GM18511 (cell line): ENCODE data around the gene CIROP.
"Not testable (repeated sequence)": the region's sequence is repeated elsewhere in the genome, so short reads cannot be mapped to it uniquely, and the experiment has no call there.

Experiments used
- ATAC-seq: cut with Tn5 transposase; IDR thresholded peaks from one replicate; pipeline ENCODE4 v1.9.1; 2021; ENCODE audit warnings: mild to moderate bottlenecking, moderate library complexity; ENCODE audit not compliant: unreplicated experiment

CIROP gene

DNA sequence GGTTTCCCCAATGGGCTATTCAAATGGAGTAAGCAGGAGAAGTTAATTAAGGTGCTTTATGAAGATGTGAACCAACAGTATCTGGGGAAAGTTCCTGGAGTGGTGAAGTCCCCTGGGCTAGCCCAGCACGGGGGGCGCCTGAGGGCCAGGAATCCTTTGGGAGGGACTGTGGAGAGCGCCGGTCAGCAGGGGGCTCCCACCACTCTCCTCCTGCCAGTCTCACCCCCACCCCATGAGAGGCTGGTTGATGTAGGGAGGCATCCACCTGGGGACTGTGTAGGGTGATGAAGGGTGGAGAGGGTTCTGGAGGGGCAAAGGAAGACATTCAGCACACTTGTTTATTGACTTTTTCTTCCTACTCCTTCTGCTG, 9.9 kb upstream of the CIROP start:
- no peak for ATAC-seq

DNA sequence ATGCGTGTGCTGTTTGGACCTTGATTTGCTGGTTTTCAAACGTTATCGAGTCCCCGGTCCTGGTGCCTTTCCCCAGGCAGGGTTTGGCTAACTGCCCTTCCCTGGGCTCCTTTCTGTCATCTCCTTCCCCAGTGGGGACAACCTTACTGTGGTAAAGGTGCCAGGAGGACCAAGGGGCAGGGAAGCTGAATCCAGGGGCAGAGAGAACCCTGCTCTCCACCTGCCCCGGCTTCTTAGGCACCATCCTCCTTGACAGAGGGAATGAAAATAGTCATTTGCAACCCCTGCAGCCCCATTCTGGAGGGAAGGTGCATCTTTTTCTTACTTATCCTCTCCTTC, 9.3 kb upstream of the CIROP start:
- no peak for ATAC-seq

DNA sequence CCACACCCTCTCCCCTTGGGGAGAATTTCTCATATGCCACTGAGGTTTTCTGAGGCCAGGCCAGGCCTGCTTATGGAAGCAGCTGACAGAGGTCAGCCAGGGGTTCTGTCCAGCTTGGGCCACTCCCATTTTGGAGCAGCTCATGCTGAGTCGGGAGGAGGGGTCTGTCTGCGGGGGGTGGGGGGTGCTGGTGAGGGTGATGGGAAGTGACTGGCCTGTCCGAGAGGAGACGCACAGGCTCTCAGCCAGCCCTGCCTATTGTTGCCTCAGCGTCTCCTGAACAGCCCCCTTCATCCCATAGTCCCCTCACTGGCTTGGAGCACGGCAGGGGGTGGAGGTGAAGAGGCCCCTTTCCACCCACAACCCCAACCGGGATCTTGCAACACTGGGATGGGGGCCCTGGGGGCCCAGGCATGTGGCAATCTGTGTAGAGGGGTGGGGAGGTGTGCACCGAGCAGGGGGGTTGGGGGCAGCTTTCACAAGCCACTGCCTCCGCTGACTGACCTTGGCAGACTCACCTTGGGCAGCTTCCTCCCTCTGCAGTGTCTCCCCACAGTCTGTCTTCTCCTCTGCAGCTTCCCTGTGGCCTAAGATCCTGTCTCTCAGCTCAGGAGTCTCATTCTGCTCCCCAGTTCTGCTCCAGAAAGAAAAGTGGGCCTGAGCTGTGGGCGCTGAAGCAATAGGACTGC, 8.8 kb upstream of the CIROP start:
- ATAC-seq: no peak

DNA sequence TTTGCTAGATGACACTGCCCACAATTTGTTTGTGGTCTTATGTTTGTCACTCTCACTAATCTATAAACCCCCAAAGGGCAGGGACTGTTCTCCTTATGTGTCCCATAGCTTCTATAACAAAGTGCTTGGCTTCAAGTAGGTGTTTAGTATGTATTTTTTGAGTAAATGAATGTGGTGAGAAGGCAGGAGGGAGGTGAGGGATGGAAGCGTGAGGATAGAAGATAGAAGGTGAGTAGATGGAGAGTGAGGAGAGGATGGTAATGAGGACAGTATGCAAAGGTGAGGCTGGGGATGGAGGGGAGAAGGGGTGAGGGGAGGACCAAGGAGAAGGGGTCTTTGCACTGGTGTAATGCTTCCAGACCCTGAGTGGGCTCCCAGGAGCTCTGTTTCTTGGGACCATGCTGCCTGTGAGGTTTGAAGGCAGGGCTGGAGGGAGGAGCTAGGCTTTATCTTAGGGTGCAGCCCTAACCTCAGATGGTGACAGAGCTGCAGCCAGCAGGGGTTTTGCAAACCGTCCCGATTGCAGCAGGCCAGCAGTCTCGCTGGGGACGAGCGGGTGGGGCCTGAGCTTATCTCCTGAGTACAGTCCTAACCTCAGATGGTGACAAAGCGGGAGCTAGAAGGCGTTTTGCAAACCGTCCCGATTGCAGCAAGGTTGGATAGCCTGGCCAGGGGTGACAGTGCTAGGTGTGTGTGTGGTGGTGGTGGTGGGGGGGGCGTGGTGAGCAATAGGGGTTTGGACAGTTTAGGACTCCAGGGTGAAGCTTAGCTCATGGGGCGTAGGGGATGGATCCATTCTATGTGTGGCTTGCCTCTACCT, 7.8 kb upstream of the CIROP start:
- ATAC-seq: no peak

DNA sequence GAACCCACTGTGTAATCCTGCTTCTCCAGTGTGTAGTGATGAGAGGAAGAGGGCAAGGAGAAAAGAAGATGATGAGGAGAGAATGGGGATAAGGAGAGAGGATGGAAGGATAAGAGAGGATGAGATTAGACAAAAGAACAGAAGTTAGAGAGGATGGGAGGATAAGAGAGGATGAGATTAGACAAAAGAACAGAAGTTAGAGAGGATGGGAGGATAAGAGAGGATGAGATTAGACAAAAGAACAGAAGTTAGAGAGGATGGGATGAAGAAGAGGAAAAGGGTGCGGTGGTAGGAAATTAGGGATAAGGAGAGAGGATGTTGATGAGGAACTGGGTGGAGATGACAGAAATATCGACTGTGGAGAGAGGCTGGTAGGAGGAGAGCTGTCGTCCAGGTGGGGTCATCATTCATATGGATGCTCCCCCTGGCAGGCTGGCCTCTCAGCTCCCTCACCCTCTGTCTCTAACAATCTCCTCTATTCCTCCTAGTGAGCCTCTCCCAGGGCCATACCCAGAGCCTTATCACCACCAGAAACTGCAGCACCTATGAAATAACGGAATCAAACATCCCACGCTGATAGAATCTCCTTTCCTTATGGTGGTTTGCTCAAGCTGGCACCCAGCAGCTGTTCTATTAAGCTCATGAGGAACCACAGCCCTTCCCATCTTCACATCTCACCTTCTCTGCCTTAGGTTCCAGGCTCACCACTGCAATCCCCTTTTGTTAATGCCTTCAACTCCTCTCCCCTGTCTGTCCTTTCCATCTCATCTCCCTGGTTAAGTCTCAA, 6.0 kb upstream of the CIROP start:
- ATAC-seq: no peak

DNA sequence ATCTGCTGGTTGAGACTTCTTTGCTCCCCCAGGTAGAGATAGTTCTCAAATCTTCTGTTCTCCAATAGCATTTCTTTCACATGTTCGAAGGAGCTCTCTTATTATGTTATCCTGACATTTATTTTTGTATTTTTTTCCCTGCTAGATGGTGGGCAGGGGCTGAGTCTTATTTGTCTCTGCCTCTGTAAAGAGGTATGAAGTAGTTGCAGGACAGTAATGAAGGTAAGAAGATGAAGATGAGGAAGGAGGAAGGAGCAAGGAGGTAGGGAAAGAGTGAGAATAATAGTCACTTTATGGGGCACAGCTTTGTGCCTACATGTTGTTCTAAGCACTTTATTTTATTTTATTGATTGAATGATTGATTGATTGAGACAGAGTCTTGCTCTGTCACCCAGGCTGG, 5.0 kb upstream of the CIROP start:
- no peak for ATAC-seq

DNA sequence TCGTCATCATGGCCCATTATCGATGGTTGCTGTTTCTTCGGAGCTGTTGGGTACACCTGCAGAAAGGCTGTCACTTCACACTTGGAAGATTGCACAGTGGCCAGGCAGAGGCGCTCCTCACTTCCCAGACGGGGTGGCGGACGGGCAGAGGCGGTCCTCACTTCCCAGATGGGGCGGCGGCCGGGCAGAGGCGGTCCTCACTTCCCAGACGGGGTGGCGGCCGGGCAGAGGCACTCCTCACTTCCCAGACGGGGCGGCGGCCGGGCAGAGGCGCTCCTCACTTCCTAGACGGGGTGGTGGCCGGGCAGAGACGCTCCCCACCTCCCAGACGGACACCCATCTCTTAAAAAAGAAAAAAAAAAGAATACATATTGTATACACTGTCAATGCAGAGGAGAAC, 3.4 kb upstream of the CIROP start:
- ATAC-seq: not testable (repeated sequence)

DNA sequence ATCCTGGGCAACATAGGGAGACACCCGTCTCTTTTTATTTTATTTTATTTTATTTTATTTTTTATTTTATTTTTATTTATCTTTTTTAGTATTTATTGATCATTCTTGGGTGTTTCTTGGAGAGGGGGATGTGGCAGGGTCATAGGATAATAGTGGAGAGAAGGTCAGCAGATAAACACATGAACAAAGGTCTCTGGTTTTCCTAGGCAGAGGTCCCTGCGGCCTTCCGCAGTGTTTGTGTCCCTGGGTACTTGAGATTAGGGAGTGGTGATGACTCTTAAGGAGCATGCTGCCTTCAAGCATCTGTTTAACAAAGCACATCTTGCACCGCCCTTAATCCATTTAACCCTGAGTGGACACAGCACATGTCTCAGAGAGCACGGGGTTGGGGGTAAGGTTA, 2.8 kb upstream of the CIROP start:
- ATAC-seq: not testable (repeated sequence)

DNA sequence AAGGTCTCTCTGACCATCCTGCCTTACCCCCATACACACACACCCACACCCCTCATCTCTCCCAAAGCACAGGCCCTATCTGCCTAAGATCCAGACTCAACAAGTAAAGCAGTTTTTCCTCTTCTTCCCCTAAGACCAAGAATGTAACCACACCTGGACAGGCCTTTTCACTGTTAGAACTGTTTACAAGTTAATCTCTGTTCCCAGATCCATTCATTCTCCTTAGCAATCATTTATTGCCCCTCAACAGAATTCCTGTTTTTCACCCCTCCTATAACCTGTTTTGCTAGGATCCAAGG, 1.9 kb upstream of the CIROP start:
- ATAC-seq: no peak

DNA sequence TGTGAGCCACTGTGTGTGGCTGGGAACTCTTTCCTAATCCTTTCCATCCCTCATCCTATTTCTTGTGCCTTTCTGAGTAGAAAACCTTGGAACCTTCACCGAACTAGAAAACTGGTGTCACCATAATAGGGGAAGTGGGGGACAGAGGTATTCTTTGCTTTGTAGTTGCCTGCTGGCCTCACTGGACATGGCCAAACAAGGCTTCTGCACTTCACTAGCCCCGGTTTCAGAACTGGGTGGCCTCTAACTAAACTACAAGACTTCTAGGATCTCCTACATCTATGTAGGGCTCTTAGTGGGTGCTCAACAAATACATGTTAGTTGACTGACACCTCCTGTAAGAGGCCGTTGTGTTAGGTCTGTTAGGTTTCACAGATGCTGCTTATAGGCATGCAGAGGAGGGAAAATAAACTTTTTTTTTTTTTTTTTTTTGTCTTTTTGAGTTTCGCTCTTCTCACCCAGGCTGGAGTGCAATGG, 597 bp upstream of the CIROP start:
- no peak for ATAC-seq

DNA sequence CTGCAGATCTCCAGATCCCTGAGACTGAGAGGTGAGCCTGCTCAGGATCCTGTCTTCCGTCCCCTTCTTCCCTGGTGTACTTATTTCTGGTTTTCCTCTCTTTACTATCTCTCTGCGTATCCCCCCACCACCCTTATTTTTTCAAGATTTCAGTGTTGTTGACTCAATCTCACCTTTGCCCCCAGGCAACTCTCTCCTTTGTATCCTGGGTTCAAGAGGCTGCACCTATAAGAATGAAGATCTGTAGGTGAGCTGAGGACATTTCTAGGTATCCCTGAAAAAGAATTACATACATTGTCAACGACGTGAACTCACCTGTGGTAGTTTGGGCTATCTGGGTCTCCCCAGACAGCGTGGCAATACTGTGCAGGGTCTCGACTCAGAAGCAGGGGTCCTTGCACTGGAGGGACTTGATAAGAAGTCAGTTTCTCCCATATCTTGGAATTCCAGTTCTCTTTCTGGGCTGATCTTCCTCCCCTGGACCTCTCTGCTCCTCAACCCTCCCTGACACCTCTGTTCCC, 659 bp downstream of the CIROP start:
- ATAC-seq: no peak

DNA sequence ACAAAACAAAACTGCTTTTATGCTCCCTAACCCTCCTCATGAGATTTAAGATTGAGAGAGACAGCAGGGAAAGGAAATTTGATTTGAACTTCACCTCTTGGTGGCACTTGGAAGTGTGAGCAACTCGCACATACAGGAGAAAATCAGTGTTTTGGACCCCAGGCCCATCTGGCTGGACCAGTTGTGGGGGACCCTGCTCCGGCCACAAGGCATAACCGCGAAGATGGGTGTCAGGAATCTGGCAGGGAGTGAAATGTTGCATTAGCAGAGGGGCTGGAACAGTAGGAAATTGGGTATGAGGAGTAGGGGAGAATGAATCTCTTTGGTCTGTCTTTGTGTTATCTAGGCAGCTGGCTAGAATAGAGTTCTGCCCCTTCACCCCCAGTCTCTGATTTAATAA, 1.2 kb downstream of the CIROP start:
- ATAC-seq: no peak

DNA sequence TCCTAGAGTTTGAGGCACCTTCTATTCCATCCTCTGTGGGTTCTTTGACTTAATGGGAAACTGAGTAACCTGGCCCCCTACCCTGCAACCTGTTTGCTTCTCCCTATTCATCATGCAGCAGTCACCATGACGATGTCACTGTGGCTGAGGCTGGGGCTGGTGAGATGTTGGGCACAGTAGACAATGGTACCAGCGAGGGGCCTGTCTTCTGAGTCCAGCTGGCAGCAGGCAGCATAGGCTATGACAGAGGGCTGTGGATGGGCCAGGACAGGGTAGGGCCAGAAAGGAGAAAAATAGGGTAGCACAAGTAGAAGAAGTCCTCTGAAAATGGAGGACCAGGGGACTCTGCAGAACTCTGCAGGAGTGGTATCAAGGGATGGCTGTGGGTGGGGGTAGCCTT, 2.0 kb downstream of the CIROP start:
- ATAC-seq: no peak

DNA sequence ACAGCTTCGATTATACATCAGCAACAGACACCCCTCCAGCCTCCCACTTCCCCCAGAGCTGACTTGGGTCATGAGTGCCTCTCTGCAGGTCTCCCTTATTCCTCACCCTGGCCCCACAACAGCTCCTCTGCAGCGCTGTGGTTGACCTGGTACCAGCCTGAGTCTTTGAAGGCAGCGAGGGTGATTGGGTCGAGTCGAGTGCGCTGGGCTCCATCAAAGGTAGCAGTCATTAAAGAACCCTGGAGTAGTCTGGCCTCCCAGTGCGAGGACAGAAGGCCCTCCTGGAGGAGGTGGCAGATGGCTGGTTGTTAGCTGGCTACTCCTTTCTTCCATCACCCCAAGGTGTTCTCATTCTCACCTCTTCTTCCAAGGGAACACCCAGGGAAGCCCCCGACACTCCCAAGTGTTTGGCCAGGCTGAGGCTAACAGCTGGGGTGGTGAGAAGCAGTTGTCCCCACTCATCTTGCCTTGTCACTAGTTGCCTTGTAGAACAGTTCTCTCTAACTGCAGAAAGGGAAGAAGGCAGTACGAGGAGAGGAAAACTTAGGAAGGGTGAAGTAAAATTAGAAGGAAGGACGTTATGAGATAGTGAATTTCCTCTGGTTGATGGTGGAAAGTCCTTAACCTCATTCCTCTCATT, 2.7 kb downstream of the CIROP start:
- no peak for ATAC-seq

DNA sequence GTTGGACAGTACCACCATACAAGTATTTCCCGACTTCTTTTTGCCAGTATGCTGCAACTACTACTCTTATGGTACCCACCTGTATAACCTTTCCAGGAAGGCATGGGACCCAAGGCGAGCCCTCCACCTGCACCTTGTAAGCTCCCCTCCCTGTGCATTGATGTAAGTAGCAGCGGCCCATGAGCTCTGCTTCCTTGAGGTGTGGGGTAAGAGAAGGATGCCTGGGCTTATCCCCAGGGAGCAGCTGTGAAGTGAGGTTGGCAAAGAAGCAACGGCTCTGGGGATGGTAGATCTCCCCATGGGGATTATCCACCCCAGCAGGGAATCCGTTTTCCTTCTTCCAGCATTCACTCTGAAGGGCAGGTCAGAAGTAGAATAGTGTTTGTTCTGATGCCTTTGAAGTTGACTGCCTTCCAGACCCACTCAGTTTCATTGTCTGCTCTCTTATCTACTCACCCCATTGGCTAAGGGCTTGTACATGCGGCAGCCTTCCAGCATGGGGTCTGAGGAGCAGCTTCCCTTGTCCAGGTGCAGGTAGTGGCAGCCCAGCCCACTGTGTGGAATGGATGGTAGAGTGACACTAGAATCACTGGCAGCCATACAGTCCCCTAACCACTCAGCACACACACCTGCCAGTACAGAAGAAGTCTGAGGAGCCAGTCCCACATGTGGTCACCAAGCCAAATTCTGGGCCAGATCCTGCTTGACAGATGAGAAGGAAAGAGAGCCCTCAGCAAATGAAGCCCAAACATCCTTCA, 3.4 kb downstream of the CIROP start:
- ATAC-seq: no peak

DNA sequence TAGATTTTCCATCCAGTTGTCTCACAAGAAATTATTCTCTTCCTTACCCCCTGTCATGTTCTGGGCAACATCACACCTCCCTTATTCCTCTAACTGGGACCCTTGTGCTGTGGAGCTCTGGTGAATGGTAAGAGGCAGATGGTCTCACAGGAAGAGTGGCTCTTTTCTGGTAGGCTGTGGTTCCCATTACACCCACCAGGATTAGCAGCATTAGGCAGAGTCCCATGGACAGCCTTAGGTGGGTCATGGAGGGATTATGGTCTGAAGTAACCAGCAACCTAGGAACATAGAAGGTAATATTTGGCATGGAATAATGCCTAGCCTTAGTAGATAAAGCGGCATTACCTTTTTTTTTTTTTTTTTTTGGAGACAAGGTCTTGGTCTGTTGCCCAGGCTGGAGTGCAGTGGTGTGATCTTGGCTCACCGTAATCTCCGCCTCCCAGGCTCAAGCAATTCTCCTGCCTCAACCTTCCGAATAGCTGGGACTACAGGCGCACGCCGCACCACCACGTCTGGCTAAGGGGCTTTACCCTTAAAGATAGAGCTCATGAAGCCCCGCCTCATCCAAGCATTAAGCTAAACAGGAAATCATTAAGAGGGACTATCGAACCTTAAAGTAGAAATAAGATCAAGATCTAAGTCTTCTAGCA, 5.5 kb downstream of the CIROP start:
- no peak for ATAC-seq

DNA sequence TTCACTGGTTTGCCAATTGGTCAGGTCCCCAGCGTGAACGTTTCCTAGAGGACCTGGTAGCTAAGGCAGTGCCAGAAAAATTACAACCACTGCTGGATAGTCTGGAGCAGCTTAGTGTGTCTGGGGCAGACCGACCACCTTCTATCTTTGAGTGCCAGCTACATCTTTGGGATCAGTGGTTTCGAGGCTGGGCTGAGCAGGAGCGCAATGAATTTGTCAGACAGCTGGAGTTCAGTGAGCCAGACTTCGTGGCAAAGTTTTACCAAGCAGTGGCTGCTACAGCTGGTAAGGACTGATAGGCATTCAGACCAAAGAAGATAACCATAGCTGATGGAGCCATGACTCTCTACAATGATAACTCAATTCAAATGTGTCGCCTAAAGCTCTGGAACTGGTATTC, 7.0 kb downstream of the CIROP start:
- no peak for ATAC-seq

DNA sequence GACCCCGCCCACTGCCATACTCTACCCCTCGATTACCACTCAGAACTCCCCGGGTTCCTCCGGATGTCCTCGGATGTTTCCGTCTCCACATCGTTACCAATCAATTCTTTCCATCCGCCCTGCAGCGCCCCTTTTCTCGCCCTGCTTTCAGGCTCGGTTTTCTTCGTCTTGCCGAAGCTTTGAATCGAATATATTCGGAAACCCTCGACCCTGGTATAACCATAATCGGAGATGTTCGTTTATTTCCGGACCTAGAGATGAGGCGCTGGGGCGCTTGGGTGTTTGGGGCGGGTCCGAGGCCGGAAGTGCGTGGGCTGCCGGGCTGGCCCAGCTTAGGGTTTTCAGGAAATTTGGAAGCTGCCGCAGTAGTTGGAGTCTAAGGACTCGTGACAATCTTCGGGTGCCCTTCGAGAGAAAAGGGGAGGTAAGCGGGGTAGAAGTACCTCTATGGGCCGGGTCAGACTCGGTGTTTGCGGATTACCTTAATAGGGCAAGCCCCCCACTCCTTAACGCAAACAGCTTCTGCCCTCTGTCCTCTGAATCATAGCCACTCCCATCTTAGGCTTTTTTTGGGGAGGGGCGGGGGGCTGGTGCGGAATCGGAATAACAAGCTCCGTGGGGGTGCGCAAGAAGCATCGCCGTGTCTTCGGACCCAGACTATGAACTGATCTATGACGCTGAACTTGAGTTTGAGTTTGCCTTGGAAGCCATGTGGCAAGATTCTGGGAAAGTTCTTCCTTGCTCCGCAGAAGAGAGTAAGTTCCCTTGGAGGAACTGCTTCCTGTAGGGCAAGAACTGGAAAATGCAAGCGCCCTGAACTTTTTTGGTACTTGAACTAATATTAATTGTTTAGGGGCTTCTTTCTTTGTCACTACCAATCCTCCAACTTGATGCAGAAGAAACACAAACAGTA, 9.3 kb downstream of the CIROP start, which contains the start of gene C14orf119:
Gene C14orf119 (plus strand): TSS at position 310 of the 913 bp plus-strand sequence. CDS start 2,154 bp downstream, outside the sequence.
- peak; percentile 89 for ATAC-seq

DNA sequence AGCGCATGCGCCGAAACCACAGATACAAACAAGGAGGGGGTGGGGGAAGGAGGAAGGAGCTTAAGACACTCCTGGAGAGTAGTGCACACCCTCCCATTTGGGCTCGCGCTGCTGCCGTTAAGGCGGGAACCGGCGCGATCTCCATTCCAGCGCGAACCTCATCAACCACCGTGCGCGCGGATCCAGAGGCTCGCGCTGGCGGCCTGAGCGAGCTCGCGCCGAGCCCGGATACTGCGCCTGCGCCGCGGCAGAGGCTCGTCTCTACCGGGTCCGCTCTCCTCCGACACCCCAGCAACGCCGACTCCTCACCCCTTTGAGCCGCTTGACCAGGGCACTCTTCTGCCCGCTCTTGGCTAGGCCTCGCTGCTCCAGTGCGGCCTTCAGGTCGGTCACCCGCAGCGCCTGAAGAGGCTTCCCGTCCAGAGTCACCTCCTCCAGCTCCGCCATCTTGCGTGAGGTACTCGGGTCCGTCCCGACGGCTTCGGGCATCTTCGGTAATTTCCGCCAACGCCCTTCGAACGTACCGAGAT, 10.1 kb downstream of the CIROP start, which contains the start of gene ACIN1:
Gene ACIN1 (minus strand): TSS at position 471 of the 530 bp plus-strand sequence. CDS start 24 bp downstream, at position 447.
- ATAC-seq: peak; percentile 47
